GOT3 (cell line): ENCODE data around the gene PICALM.
"Not testable (repeated sequence)": the region's sequence is repeated elsewhere in the genome, so short reads cannot be mapped to it uniquely, and the experiment has no call there.

Source experiments
- DNase-seq: peaks from one replicate; lab custom pipeline; 2025; ENCODE audit warnings: mixed read lengths; lab: John Stamatoyannopoulos, UW

The PICALM gene

GRCh38 chr11:85977751-85978160, 91.1 kb downstream of the PICALM start:
- no peak for DNase-seq

DNA sequence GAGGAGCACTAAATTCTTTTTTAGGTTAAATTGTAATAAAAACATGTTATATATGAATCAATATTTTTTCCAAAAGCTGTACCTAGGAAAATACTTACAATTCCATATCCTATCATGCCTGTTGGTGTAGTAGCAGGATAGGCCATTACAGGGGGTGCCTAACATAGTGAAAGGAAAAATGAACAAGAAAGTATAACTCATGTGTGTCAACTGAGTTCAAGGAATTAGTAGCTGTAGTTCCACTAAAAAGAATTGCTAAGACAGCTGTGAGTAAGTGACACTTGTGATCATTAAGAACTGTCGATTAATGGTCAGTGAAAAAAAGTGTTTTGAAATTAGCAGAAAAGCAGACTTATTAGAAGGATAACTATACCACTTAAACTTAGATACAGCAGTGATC, 92.4 kb downstream of the PICALM start:
- DNase-seq, result no peak

GRCh38 chr11:85974122-85974521, 94.8 kb downstream of the PICALM start:
- DNase-seq, result no peak

- DNase-seq, result no peak
These were observed 98.3 kb downstream of the PICALM start for GRCh38 chr11:85970593-85970992.

GRCh38 chr11:85967457-85967856, 101.4 kb downstream of the PICALM start:
- no peak for DNase-seq

GRCh38 chr11:85965202-85965601, 103.7 kb downstream of the PICALM start:
- DNase-seq, result no peak

GRCh38 chr11:85961930-85962363, 106.9 kb downstream of the PICALM start:
- DNase-seq, result no peak

DNA sequence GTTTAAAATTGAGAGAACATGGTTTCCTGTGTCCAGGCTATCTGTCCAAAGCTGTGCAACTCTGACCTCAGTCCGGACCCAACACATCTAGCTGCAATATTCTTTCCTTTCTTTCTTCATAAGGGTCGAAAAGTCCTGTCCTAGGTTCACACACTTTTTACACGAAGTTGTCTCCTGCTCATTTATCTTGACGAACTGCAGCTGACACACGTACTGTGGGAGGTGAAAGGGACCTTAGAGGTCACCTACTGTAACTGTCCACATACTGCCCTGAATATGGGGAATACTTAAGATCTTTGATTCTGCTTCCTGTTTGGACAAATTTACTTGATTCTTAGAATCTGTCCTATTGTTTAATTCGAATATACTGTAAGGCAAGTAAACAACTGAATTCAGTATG, 107.8 kb downstream of the PICALM start:
- no peak for DNase-seq

DNA sequence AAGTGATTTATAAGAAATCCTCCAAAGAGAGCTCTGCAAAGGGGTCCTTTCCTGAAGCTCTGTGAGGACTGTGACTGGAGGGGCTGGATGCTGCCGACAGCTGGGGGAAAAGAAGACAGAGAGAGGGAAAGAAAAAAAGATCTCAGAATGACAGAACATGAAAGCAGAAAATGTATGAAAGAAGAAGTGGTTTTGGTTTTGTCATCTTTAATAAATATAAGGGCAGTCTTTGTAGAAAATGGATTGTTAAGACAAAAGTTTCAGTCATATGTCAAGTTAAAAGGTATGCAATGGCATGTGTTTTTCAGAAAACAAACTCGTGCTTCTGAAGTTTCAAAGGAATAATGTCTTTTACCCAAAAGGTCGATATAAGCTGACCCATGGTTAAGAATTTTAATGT, 108.2 kb downstream of the PICALM start:
- DNase-seq, result no peak

GRCh38 chr11:85955531-85955930, 113.4 kb downstream of the PICALM start:
- DNase-seq, result no peak

DNA sequence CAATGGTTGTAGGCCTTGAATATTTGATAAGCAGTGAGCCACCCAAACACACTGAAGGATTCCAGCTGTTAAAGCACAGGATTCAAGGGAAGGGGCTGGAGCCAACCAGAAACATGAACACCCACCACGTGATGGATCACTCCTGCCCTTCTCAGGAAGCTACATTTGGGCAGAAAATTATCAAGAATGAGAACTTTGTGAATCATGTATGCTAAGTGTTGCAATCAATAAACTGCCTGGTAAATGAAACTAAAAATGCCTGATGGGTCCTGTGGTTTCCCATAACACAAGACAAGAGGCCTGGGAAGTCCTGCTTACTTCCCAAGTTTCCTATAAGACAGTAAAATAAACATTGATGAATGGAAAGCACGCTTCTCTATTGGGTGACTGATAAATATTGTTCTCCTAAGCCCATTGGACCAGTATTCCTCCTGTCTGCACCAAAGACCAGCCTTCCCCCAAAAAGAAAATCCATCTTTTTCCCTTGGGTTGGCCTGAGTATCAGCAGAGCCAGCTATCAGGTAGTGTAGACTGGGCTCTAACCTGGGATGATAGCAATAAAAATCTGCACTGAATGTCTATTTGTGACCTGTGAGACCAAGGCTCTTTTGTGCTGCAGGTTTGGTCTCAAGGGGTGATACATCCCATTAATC, 115.3 kb downstream of the PICALM start:
- no peak for DNase-seq

DNA sequence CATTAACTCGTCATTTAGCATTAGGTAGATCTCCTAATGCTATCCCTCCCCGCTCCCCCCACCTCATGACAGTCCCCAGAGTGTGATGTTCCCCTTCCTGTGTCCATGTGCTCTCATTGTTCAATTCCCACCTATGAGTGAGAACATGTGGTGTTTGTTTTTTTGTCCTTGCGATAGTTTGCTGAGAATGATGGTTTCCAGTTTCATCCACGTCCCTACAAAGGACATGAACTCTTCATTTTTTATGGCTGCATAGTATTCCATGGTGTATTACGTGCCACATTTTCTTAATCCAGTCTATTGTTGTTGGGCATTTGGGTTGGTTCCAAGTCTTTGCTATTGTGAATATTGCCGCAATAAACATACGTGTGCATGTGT, 116.8 kb downstream of the PICALM start:
- not testable (repeated sequence) for DNase-seq

- no peak for DNase-seq
These were observed 117.3 kb downstream of the PICALM start for GRCh38 chr11:85951428-85952107.

DNA sequence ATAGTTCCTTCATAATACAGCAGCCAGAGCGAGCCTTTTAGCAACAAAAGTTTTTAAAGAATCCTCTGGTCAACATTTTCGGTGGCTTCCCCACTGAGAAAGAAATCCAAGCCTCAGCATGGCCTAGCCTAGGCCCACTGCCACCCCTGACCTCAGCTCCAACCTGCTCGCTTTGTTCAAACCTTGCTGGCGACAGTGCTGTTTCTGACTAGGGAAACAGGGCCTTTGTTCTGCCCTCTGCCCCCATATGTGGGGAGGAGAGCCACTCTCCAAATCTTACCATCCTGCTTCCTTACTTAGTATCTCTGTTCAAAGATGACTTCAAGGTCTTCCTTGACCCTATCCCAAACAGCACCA, 117.9 kb downstream of the PICALM start:
- DNase-seq, result no peak

DNA sequence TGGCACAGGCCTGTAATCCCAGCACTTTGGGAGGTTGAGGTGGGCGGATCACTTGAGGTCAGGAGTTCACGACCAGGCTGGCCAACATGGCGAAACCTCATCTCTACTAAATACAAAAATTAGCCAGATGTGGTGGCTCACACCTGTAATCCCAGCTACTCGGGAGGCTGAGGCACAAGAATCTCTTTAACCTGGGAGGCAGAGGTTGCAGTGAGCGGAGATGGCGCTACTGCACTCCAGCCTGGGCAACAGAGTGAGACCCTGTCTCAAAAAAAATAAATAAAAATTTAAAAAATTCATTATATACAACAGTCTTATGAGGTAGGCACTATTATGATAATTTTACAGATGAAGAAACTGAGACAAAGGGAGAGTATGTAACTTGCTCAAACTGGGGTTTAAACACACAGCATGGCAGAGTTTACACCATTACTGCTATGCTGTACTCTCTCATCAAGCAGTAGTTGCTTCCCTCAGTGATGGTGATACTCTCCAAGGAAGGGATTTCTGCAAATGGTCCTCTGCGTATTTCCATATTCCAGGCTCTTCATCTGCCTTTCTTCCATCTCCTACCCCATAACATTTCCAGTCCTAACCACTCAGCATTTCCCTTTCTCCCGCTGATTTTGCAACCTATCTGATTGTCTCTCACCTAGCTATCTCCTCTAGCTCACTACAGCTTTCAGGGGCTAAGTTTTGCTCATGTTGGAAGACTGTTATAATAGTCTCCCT, 118.4 kb downstream of the PICALM start:
- no peak for DNase-seq

- DNase-seq, result no peak
These were observed 119.1 kb downstream of the PICALM start for GRCh38 chr11:85949798-85950197.

DNA sequence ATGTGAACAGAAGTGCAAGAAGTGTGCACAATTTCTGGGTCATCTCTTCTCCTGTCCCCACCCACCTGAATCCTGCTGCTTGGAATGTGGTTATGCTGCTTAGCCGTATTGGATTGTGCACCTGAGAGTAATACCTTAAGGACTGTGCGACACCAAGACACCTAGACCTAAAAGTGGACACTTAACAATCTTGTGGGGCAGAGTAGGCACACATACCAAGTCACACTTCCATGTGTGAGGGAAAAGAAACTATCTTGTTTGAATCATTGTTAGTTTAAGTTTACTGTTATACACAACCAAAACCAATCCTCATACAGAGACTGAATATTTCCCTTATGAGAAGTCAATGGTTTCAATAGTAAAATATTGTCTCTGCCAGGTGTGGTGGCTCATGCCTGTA, 120.0 kb downstream of the PICALM start:
- no peak for DNase-seq

GRCh38 chr11:85947431-85948272, 121.2 kb downstream of the PICALM start:
- no peak for DNase-seq

DNA sequence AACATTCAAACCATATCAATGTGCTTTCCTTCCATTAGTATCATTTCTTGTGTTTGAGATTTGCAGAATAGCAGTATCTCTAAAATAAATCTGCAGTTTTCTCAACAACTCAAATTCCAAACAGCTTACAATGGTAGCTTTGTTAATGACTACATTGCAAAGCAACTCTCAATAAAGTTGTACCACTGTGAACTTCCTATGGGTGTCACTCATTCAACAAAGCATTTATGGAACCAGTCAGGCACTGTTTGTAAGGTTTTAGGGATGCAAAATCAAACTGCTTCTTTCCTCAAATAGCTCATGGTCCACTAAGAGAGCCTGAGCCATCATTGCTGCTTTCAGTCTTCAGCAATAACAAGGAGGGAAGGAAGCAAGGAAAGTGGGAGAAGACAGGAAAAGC, 122.7 kb downstream of the PICALM start:
- no peak for DNase-seq

DNA sequence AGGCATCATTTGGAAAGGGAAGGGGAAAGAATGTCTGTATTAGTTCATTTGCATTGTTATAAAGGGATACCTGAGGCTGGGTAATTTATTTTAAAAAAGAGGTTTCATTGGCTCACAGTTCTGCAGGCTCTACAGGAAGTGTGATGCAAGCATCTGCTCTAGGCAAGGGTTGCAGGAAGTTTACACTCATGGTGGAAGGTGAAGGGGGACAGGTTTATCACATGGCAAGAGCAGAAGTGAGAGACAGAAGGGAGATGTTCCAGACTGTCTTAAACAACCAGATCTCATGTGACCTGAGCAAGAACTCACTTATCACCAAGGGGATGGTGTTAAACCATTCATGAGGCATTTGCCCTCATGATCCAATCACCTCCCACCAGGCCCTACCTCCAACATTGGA, 123.1 kb downstream of the PICALM start:
- DNase-seq, result no peak

GRCh38 chr11:85945296-85945695, 123.6 kb downstream of the PICALM start:
- DNase-seq, result no peak

GRCh38 chr11:85941380-85941973, 127.4 kb downstream of the PICALM start:
- DNase-seq, result no peak
